HEK293 (cell line): ENCODE data around the gene RHBDD1.
A peak's percentile ranks its signal among the peaks of the same experiment; 100 is the strongest.

Experiments
- BCL6B ChIP-seq: fragments of 450-650 bp; formaldehyde crosslinking; IDR thresholded peaks from 2 replicates; pipeline ENCODE4 v1.5.1; 2017; ENCODE audit warnings: missing biosample characterization, missing genetic modification characterization
- INSM2 ChIP-seq: fragments of 450-650 bp; formaldehyde crosslinking; IDR thresholded peaks from 2 replicates; pipeline ENCODE4 v1.5.1; 2016; ENCODE audit warnings: missing biosample characterization, missing genetic modification characterization
- KLF10 ChIP-seq: fragments of 450-650 bp; IDR thresholded peaks from 2 replicates; pipeline ENCODE4 v1.5.1; 2018; ENCODE audit warnings: missing biosample characterization, mild to moderate bottlenecking, missing genetic modification characterization
- KLF17 ChIP-seq: fragments of 450-650 bp; formaldehyde crosslinking; IDR thresholded peaks from 2 replicates; pipeline ENCODE4 v1.5.1; 2016; ENCODE audit warnings: missing biosample characterization, missing genetic modification characterization
- KLF7 ChIP-seq: fragments of 450-650 bp; formaldehyde crosslinking; IDR thresholded peaks from 2 replicates; pipeline ENCODE4 v1.5.1; 2016; ENCODE audit warnings: missing biosample characterization, missing genetic modification characterization, borderline replicate concordance
- KLF8 ChIP-seq: fragments of 450-650 bp; formaldehyde crosslinking; IDR thresholded peaks from 2 replicates; pipeline ENCODE4 v1.5.1; 2016; ENCODE audit warnings: missing biosample characterization, missing genetic modification characterization
- MEIS1 ChIP-seq: sonication (generic); formaldehyde crosslinking; IDR thresholded peaks from 2 replicates; pipeline ENCODE4 v1.8.1; 2022; ENCODE audit warnings: missing genetic modification reagents, mild to moderate bottlenecking, borderline replicate concordance
- SCRT2 ChIP-seq: fragments of 450-650 bp; formaldehyde crosslinking; IDR thresholded peaks from 2 replicates; pipeline ENCODE4 v1.5.1; 2016; ENCODE audit warnings: missing biosample characterization, missing genetic modification characterization
- SP2 ChIP-seq: fragments of 450-650 bp; formaldehyde crosslinking; IDR thresholded peaks from 2 replicates; pipeline ENCODE4 v1.5.1; 2016; ENCODE audit warnings: missing biosample characterization, missing genetic modification characterization
- TRIM28 ChIP-seq: IDR thresholded peaks from 2 replicates; pipeline ENCODE4 v1.6.1; 2011; ENCODE audit warnings: low read length, control low read depth, borderline replicate concordance
- YY2 ChIP-seq: fragments of 450-650 bp; formaldehyde crosslinking; IDR thresholded peaks from 2 replicates; pipeline ENCODE4 v1.5.1; 2016; ENCODE audit warnings: missing biosample characterization, missing genetic modification characterization
- ZBTB11 ChIP-seq: fragments of 450-650 bp; formaldehyde crosslinking; conservative IDR thresholded peaks from 2 replicates; pipeline ENCODE4 v1.5.1; 2016; ENCODE audit warnings: low read depth, missing biosample characterization, missing genetic modification characterization
- ZBTB7A ChIP-seq: fragments of 450-650 bp; formaldehyde crosslinking; IDR thresholded peaks from 2 replicates; pipeline ENCODE4 v1.5.1; 2016; ENCODE audit warnings: low read depth, missing biosample characterization, missing genetic modification characterization
- ZBTB8A ChIP-seq: fragments of 450-650 bp; formaldehyde crosslinking; IDR thresholded peaks from 2 replicates; pipeline ENCODE4 v1.5.1; 2016; ENCODE audit warnings: missing biosample characterization, missing genetic modification characterization
- ZNF121 ChIP-seq: fragments of 450-650 bp; formaldehyde crosslinking; IDR thresholded peaks from 2 replicates; pipeline ENCODE4 v1.5.1; 2016; ENCODE audit warnings: missing biosample characterization, missing genetic modification characterization
- ZNF155 ChIP-seq: fragments of 450-650 bp; formaldehyde crosslinking; IDR thresholded peaks from 2 replicates; pipeline ENCODE4 v1.5.1; 2016; ENCODE audit warnings: missing biosample characterization, missing genetic modification characterization
- ZNF174 ChIP-seq: fragments of 450-650 bp; formaldehyde crosslinking; IDR thresholded peaks from 2 replicates; pipeline ENCODE4 v1.5.0; 2017; ENCODE audit warnings: missing biosample characterization, mild to moderate bottlenecking, missing genetic modification characterization
- ZNF223 ChIP-seq: fragments of 450-650 bp; formaldehyde crosslinking; IDR thresholded peaks from 2 replicates; pipeline ENCODE4 v1.5.1; 2016; ENCODE audit warnings: missing biosample characterization, missing genetic modification characterization
- ZNF239 ChIP-seq: fragments of 450-650 bp; formaldehyde crosslinking; IDR thresholded peaks from 2 replicates; pipeline ENCODE4 v1.5.1; 2016; ENCODE audit warnings: missing biosample characterization, missing genetic modification characterization
- ZNF311 ChIP-seq: fragments of 450-650 bp; formaldehyde crosslinking; IDR thresholded peaks from 2 replicates; pipeline ENCODE4 v1.5.1; 2017; ENCODE audit warnings: missing biosample characterization, missing genetic modification characterization, borderline replicate concordance
- ZNF324 ChIP-seq: fragments of 450-650 bp; formaldehyde crosslinking; IDR thresholded peaks from 2 replicates; pipeline ENCODE4 v1.5.1; 2016; ENCODE audit warnings: missing biosample characterization, missing genetic modification characterization
- ZNF416 ChIP-seq: fragments of 450-650 bp; formaldehyde crosslinking; IDR thresholded peaks from 2 replicates; pipeline ENCODE4 v1.5.1; 2016; ENCODE audit warnings: missing biosample characterization, missing genetic modification characterization
- ZNF48 ChIP-seq: fragments of 450-650 bp; formaldehyde crosslinking; IDR thresholded peaks from 2 replicates; pipeline ENCODE4 v1.5.1; 2016; ENCODE audit warnings: missing biosample characterization, missing genetic modification characterization
- ZNF580 ChIP-seq: fragments of 450-650 bp; formaldehyde crosslinking; IDR thresholded peaks from 2 replicates; pipeline ENCODE4 v1.5.1; 2016; ENCODE audit warnings: missing biosample characterization, missing genetic modification characterization
- ZNF600 ChIP-seq: fragments of 450-650 bp; formaldehyde crosslinking; IDR thresholded peaks from 2 replicates; pipeline ENCODE4 v1.5.1; 2016; ENCODE audit warnings: missing biosample characterization, missing genetic modification characterization
- ZNF610 ChIP-seq: fragments of 450-650 bp; formaldehyde crosslinking; IDR thresholded peaks from 2 replicates; pipeline ENCODE4 v1.5.1; 2016; ENCODE audit warnings: missing biosample characterization, missing genetic modification characterization, borderline replicate concordance
- ZNF658 ChIP-seq: fragments of 450-650 bp; formaldehyde crosslinking; IDR thresholded peaks from 2 replicates; pipeline ENCODE4; 2016; ENCODE audit warnings: missing biosample characterization, missing genetic modification characterization
- ZNF692 ChIP-seq: fragments of 450-650 bp; formaldehyde crosslinking; IDR thresholded peaks from 2 replicates; pipeline ENCODE4 v1.5.1; 2016; ENCODE audit warnings: missing biosample characterization, missing genetic modification characterization
- ZNF785 ChIP-seq: fragments of 450-650 bp; formaldehyde crosslinking; IDR thresholded peaks from 2 replicates; pipeline ENCODE4 v1.5.1; 2016; ENCODE audit warnings: missing biosample characterization, missing genetic modification characterization
- ZNF830 ChIP-seq: fragments of 450-650 bp; IDR thresholded peaks from 2 replicates; pipeline ENCODE4 v1.5.0; 2018; ENCODE audit warnings: missing biosample characterization, missing genetic modification characterization, low read depth, mild to moderate bottlenecking, moderate library complexity
- ZSCAN18 ChIP-seq: fragments of 450-650 bp; formaldehyde crosslinking; IDR thresholded peaks from 2 replicates; pipeline ENCODE4 v1.5.1; 2016; ENCODE audit warnings: missing biosample characterization, missing genetic modification characterization

Gene RHBDD1

GRCh38 chr2:226791487-226792081 is 44.3 kb upstream of the RHBDD1 start (continued):
- TF ChIP-seq ZNF311 (tag by site-specific recombination): no peak
- TF ChIP-seq ZNF121 (tag by site-specific recombination): no peak
- TF ChIP-seq KLF8: peak; percentile 77; the same call in 1 of the 2 replicates
- no peak for TF ChIP-seq ZNF239
- no peak for TF ChIP-seq ZBTB7A (tag by site-specific recombination)
- no peak for TF ChIP-seq ZNF324 (tag by site-specific recombination)
- TF ChIP-seq KLF17: no peak
- TF ChIP-seq ZNF155 (tag by site-specific recombination): no peak
- TF ChIP-seq ZNF48 (tag by site-specific recombination): no peak
- TF ChIP-seq ZBTB8A (tag by site-specific recombination): peak; percentile 99
- TF ChIP-seq KLF7: no peak
- no peak for TF ChIP-seq KLF10 (tag by site-specific recombination)
- no peak for TF ChIP-seq ZNF610 (tag by site-specific recombination)
- no peak for TF ChIP-seq INSM2
- TF ChIP-seq ZNF174 (tag by site-specific recombination): no peak
- no peak for TF ChIP-seq ZNF223 (tag by site-specific recombination)
- TF ChIP-seq ZNF692: peak; percentile 97
- TF ChIP-seq MEIS1 (CRISPR knock-in tag): no peak
- TF ChIP-seq YY2 (tag by site-specific recombination): no peak
- no peak for TF ChIP-seq ZNF785 (tag by site-specific recombination)
- TF ChIP-seq TRIM28: no peak
- no peak for TF ChIP-seq ZSCAN18 (tag by site-specific recombination)
- TF ChIP-seq ZNF658 (tag by site-specific recombination): no peak
- no peak for TF ChIP-seq ZNF580 (tag by site-specific recombination)
- TF ChIP-seq SCRT2 (tag by site-specific recombination): no peak
- no peak for TF ChIP-seq ZNF830 (tag by site-specific recombination)
- peak; percentile 67 for TF ChIP-seq SP2 (tag by site-specific recombination)
- no peak for TF ChIP-seq ZNF416 (tag by site-specific recombination)
- TF ChIP-seq ZBTB11 (tag by site-specific recombination): peak; percentile 31; the same call in 1 of the 2 replicates
- no peak for TF ChIP-seq BCL6B
- TF ChIP-seq ZNF600 (tag by site-specific recombination): peak; percentile 70; the same call in 1 of the 2 replicates
